H1 (cell line): ENCODE measurements around the gene GLB1L3. TPM values are rescaled to one million over a fixed set of nuclear protein-coding genes. Genes with fewer than 3 reads are reported as not detected.

Experiments used
- CTCF ChIA-PET: fragments of 300-600 bp; sonication (Branson Sonifier 250); formaldehyde crosslinking; loops from one replicate; lab custom pipeline; 2021; ENCODE audit not compliant: partially characterized antibody; lab: Charles Lee
- POLR2A ChIA-PET: fragments of 300-600 bp; sonication (Branson Sonifier 250); formaldehyde crosslinking; loops from one replicate; lab custom pipeline; 2021; ENCODE audit warnings: inconsistent platforms; ENCODE audit not compliant: partially characterized antibody; lab: Charles Lee
- DNase-seq, 2 experiments: peaks; one replicate each; pipeline versions ENCODE4 v3.0.0 to v3.0.0-alpha.2; 2010 to 2022; ENCODE audit warnings: low spot score in 2 of 2, low read depth in 1 of 2, mixed read lengths in 1 of 2
- FAIRE-seq: peaks from 2 replicates; lab custom pipeline; 2011; peaks lifted over from hg19 to GRCh38; lab: Jason Lieb, UNC
- H2AFZ ChIP-seq: 2 replicates; pipeline ENCODE4 v1.8.1; 2012; ENCODE audit warnings: low read length, inconsistent platforms
- H2AK5ac ChIP-seq: 2 replicates; pipeline ENCODE4 v1.6.1; 2013; ENCODE audit warnings: low read depth, low read length
- H2BK120ac ChIP-seq: replicated peaks from 2 replicates; pipeline ENCODE3; 2013; ENCODE audit warnings: low read depth, low read length, inconsistent platforms
- H2BK12ac ChIP-seq: 2 replicates; pipeline ENCODE4 v1.6.1; 2013; ENCODE audit warnings: low read depth, low read length
- H2BK15ac ChIP-seq: 2 replicates; pipeline ENCODE4 v1.6.1; 2013; ENCODE audit warnings: low read length
- H2BK20ac ChIP-seq: 2 replicates; pipeline ENCODE4 v1.6.1; 2013; ENCODE audit warnings: low read length
- H2BK5ac ChIP-seq: 2 replicates; pipeline ENCODE4 v1.6.1; 2013; ENCODE audit warnings: low read depth, low read length
- H3K14ac ChIP-seq: 2 replicates; pipeline ENCODE4 v1.6.1; 2013; ENCODE audit warnings: inconsistent platforms; ENCODE audit not compliant: insufficient read length
- H3K18ac ChIP-seq: 2 replicates; pipeline ENCODE4 v1.6.1; 2013; ENCODE audit warnings: low read length; ENCODE audit errors: extremely low read depth
- H3K23ac ChIP-seq: 2 replicates; pipeline ENCODE4 v1.6.1; 2013; ENCODE audit warnings: inconsistent platforms; ENCODE audit not compliant: insufficient read length
- H3K23me2 ChIP-seq: 2 replicates; pipeline ENCODE4 v1.6.1; 2013; ENCODE audit warnings: low read depth, low read length
- H3K27ac ChIP-seq: 2 replicates; pipeline ENCODE4 v1.6.1; 2011; ENCODE audit warnings: low read depth, low read length, inconsistent platforms
- H3K27me3 ChIP-seq, 4 experiments: replicated peaks in 1 of 4; 1 replicate in 1 of 4; 2 replicates in 3 of 4; pipeline versions ENCODE4 v1.6.1 to v1.8.1; 2011 to 2013; ENCODE audit warnings: low read length in 3 of 4, mild to moderate bottlenecking in 3 of 4, inconsistent platforms in 2 of 4, mixed read lengths in 2 of 4, moderate library complexity in 1 of 4; ENCODE audit not compliant: control insufficient read depth in 3 of 4, insufficient read depth in 3 of 4; ENCODE audit errors: extremely low read depth in 1 of 4
- H3K36me3 ChIP-seq, 4 experiments: 2 replicates each; pipeline versions ENCODE4 v1.6.1 to v1.8.1; 2011 to 2013; ENCODE audit warnings: mild to moderate bottlenecking in 4 of 4, low read length in 3 of 4, moderate library complexity in 2 of 4, control low read depth in 1 of 4, inconsistent platforms in 1 of 4; ENCODE audit not compliant: insufficient read depth in 4 of 4, control insufficient read depth in 2 of 4
- H3K4ac ChIP-seq: replicated peaks from 2 replicates; pipeline ENCODE3; 2013; ENCODE audit warnings: low read length, low read depth, mixed read lengths, inconsistent platforms; ENCODE audit not compliant: insufficient read length
- H3K4me1 ChIP-seq, 4 experiments: replicated peaks in 1 of 4; 1 replicate in 1 of 4; 2 replicates in 3 of 4; pipeline versions ENCODE4 v1.6.1 to v1.8.1; 2011 to 2013; ENCODE audit warnings: low read length in 3 of 4, inconsistent platforms in 2 of 4, mixed read lengths in 1 of 4; ENCODE audit not compliant: insufficient read depth in 4 of 4, control insufficient read depth in 3 of 4
- H3K4me2 ChIP-seq, 2 experiments: 2 replicates each; pipeline versions ENCODE4 v1.6.1 to v1.8.1; 2011 to 2013; ENCODE audit warnings: low read depth in 2 of 2, low read length in 2 of 2, control low read depth in 1 of 2, inconsistent platforms in 1 of 2, mild to moderate bottlenecking in 1 of 2; ENCODE audit not compliant: insufficient read depth in 1 of 2
- H3K4me3 ChIP-seq, 4 experiments: fragments of 200-600, 300-600 bp in 1 of 4; sonication (generic), shearing (Covaris generic), sonication (Bioruptor Twin) in 1 of 4; 2 replicates each; pipeline versions ENCODE4 v1.5.1 to v1.8.1; 2011 to 2016; ENCODE audit warnings: low read length in 4 of 4, low read depth in 3 of 4, control low read depth in 2 of 4, inconsistent platforms in 2 of 4, mild to moderate bottlenecking in 2 of 4, mixed read lengths in 1 of 4, moderate library complexity in 1 of 4; ENCODE audit not compliant: insufficient read depth in 2 of 4; ENCODE audit errors: extremely low read depth in 1 of 4
- H3K56ac ChIP-seq: replicated peaks from 2 replicates; pipeline ENCODE3; 2013; ENCODE audit warnings: low read depth, mild to moderate bottlenecking, mixed read lengths, low read length, inconsistent platforms; ENCODE audit not compliant: insufficient read length
- H3K79me1 ChIP-seq: 2 replicates; pipeline ENCODE4 v1.6.1; 2013; ENCODE audit warnings: low read depth, low read length, control low read depth
- H3K79me2 ChIP-seq, 2 experiments: 2 replicates each; pipeline versions ENCODE4 v1.6.1 to v1.8.1; 2012 to 2013; ENCODE audit warnings: low read length in 2 of 2, mild to moderate bottlenecking in 2 of 2, inconsistent platforms in 1 of 2; ENCODE audit not compliant: insufficient read depth in 2 of 2, control insufficient read depth in 1 of 2
- H3K9ac ChIP-seq, 4 experiments: replicated peaks in 1 of 4; 1 replicate in 1 of 4; 2 replicates in 3 of 4; pipeline versions ENCODE4 v1.6.1 to v1.8.1; 2011 to 2013; ENCODE audit warnings: low read depth in 3 of 4, low read length in 3 of 4, control low read depth in 2 of 4, mild to moderate bottlenecking in 2 of 4, moderate library complexity in 2 of 4, inconsistent platforms in 1 of 4; ENCODE audit errors: extremely low read depth in 1 of 4
- H3K9me3 ChIP-seq, 2 experiments: 2 replicates each; pipeline versions ENCODE4 v1.6.1 to v1.8.1; 2012 to 2013; ENCODE audit warnings: mild to moderate bottlenecking in 2 of 2, moderate library complexity in 2 of 2, control low read depth in 1 of 2, inconsistent platforms in 1 of 2, low read depth in 1 of 2, low read length in 1 of 2, mixed read lengths in 1 of 2; ENCODE audit not compliant: insufficient read depth in 2 of 2
- H4K20me1 ChIP-seq, 2 experiments: replicated peaks in 1 of 2; 2 replicates each; pipeline versions ENCODE3 to v1.8.1; 2011 to 2013; ENCODE audit warnings: inconsistent platforms in 2 of 2, low read length in 2 of 2, mild to moderate bottlenecking in 1 of 2; ENCODE audit not compliant: insufficient read depth in 2 of 2, control insufficient read depth in 1 of 2
- H4K5ac ChIP-seq: 2 replicates; pipeline ENCODE4 v1.6.1; 2013; ENCODE audit warnings: low read length, low read depth, mixed read lengths, inconsistent platforms; ENCODE audit not compliant: insufficient read length
- H4K8ac ChIP-seq: 2 replicates; pipeline ENCODE4 v1.8.0; 2013; ENCODE audit warnings: mild to moderate bottlenecking, moderate library complexity, low read length, inconsistent platforms; ENCODE audit not compliant: insufficient read depth; ENCODE audit errors: extremely low read depth
- H4K91ac ChIP-seq: replicated peaks from 2 replicates; pipeline ENCODE3; 2013; ENCODE audit warnings: low read length, mixed read lengths, inconsistent platforms; ENCODE audit not compliant: insufficient read length
- CBX8 ChIP-seq: fragments of 300-800, 300-1000 bp; sonication (generic); IDR thresholded peaks from 2 replicates; pipeline ENCODE4 v1.7.1; 2016; ENCODE audit warnings: low read depth, low read length, borderline replicate concordance
- KDM4A ChIP-seq: IDR thresholded peaks from one replicate; pipeline ENCODE4 v1.7.1; 2012; ENCODE audit warnings: low read depth, mild to moderate bottlenecking, moderate library complexity, low read length, inconsistent platforms; ENCODE audit not compliant: severe bottlenecking
- NRF1 ChIP-seq: IDR thresholded peaks from 2 replicates; pipeline ENCODE4 v1.6.1; 2011; ENCODE audit warnings: mild to moderate bottlenecking, low read depth, low read length, improper control_type of control experiment
- SIRT6 ChIP-seq: IDR thresholded peaks from one replicate; pipeline ENCODE4 v1.7.1; 2012; ENCODE audit warnings: low read length, inconsistent platforms
- WGBS, 2 experiments: shearing (Covaris generic) in 1 of 2; methylation state at CpG; one replicate each; pipeline versions ENCODE4 v1.1.6 to v1.1.7; 2013 to 2015; ENCODE audit warnings: low lambda C conversion rate in 2 of 2, mixed read lengths in 2 of 2, inconsistent platforms in 1 of 2, low coverage in 1 of 2, missing lambda C conversion rate in 1 of 2; ENCODE audit not compliant: insufficient replicate concordance in 2 of 2, insufficient coverage in 1 of 2, insufficient read length in 1 of 2; ENCODE audit errors: extremely low coverage in 1 of 2, missing lambda C conversion rate in 1 of 2; 5-methylcytosine and 5-hydroxymethylcytosine counted together
- polyA plus RNA-seq, 7 experiments: library from polyadenylated mRNA; depleted of rRNA in 3 of 7; stranded (reverse) in 5 of 7; unstranded in 2 of 7; fragments of >200 nt in 5 of 7; fragments of 200-250 nt in 2 of 7; gene quantifications; 1 replicate in 5 of 7; 2 replicates in 1 of 7; 4 replicates in 1 of 7; pipeline versions ENCODE4 v1.2.1 to v1.2.3, GENCODE V29; 2011 to 2013; ENCODE audit warnings: missing spikeins in 2 of 7, mixed read lengths in 2 of 7
- total RNA-seq: library from RNA; stranded (reverse); fragmentation: NEBNext Ultra II Directional; extraction: Animal tissue kit (Norgen Biotek cat#: 25700); gene quantifications from 2 replicates; pipeline ENCODE4 v1.2.1, GENCODE V29; 2021

GLB1L3 gene
- total and polyA plus RNA-seq, 2 of the 8 experiments (the other 6 are each of a cell fraction or from before 2014, with no cell fraction given), result 14.9 to 33.2 TPM

- no peak overlapping the region for H3K14ac ChIP-seq
- H2BK20ac ChIP-seq, result no peak overlapping the region
- H3K4me2 ChIP-seq, result no peak overlapping the region
- H3K79me1 ChIP-seq, result no peaks in the 10 kb centered on the region; the same call in none of the 2 replicates
- H3K36me3 ChIP-seq, result no peaks in the 10 kb centered on the region
- no peak overlapping the region for H3K18ac ChIP-seq
- DNase-seq (no peak), FAIRE-seq (no peak)
- H2BK120ac ChIP-seq, result no peak overlapping the region
- no peaks in the 10 kb centered on the region; a peak in 1 of 7 replicates for H3K4me1 ChIP-seq
- POLR2A ChIA-PET, result interaction anchor here (0.6 to 1.9 kb wide), 4 partner anchors 9 to 156 kb away, joined by 3 to 7 read pairs (median 4); partner anchors contain the start of genes NCAPD3 and VPS26B
- no peak overlapping the region for H3K56ac ChIP-seq
- no peak overlapping the region for H2BK5ac ChIP-seq
- 96% methylated on average over 4 of the region's 4 CpGs; no CpG with 5 or more reads in 1 of the 2 experiments for WGBS, 2 experiments
- H2BK12ac ChIP-seq, result no peak overlapping the region
- no peak overlapping the region for H3K4me3 ChIP-seq
- H3K9me3 ChIP-seq, result no peaks in the 10 kb centered on the region
- H2AK5ac ChIP-seq, result no peak overlapping the region
- H3K9ac ChIP-seq, result no peak overlapping the region
- no peak overlapping the region for H2AFZ ChIP-seq
- H3K23ac ChIP-seq, result no peak overlapping the region
- H3K27ac ChIP-seq, result no peak overlapping the region
- CTCF ChIA-PET, result interaction anchor here (0.9 to 2.7 kb wide), 5 partner anchors 9 to 27 kb away, joined by 3 to 23 read pairs (median 6); partner anchors contain the start of genes NCAPD3 and VPS26B
- H3K79me2 ChIP-seq, result peaks cover 0 to 4% of the 10 kb centered on the region in 2 experiments; a peak in 1 of 4 replicates
- TF ChIP-seq CBX8 (no peak), SIRT6 (no peak), NRF1 (no peak), KDM4A (no peak)
- H2BK15ac ChIP-seq, result no peak overlapping the region
- no peak overlapping the region for H4K91ac ChIP-seq
- no peak overlapping the region for H4K5ac ChIP-seq
- peaks cover 0 to 2% of the 10 kb centered on the region in 2 experiments for H4K20me1 ChIP-seq
- H4K8ac ChIP-seq, result no peak overlapping the region
- H3K23me2 ChIP-seq, result no peaks in the 10 kb centered on the region
- no peaks in the 10 kb centered on the region for H3K27me3 ChIP-seq
- no peak overlapping the region for H3K4ac ChIP-seq
These were observed 42.4 kb upstream of the GLB1L3 start for GRCh38 chr11:134233729-134234179.
